NB4 (cell line): ENCODE results near the gene EPB41L2.
A peak's percentile ranks its signal among the peaks of the same experiment; 100 is the strongest.

Experiments
- DNase-seq: peaks from one replicate; pipeline ENCODE4 v3.0.0; 2010; ENCODE audit warnings: low read depth
- H3K4me3 ChIP-seq: one replicate; pipeline ENCODE4 v1.5.1; 2011; ENCODE audit warnings: mild to moderate bottlenecking, low read depth, low read length, moderate library complexity
- CTCF ChIP-seq: IDR thresholded peaks from one replicate; pipeline ENCODE4 v1.5.1; 2012; ENCODE audit warnings: low read depth, low read length
- MAX ChIP-seq: IDR thresholded peaks from 2 replicates; pipeline ENCODE4 v1.6.1; 2011; ENCODE audit warnings: low read depth, low read length
- MYC ChIP-seq: IDR thresholded peaks from 2 replicates; pipeline ENCODE4 v1.6.1; 2011; ENCODE audit warnings: low read depth, low read length
- POLR2A ChIP-seq: IDR thresholded peaks from 2 replicates; pipeline ENCODE4 v1.6.1; 2011; ENCODE audit warnings: mild to moderate bottlenecking; ENCODE audit not compliant: insufficient read length; ENCODE audit errors: extremely low read depth

The EPB41L2 gene

GRCh38 chr6:131065112-131065823 is 2.2 kb upstream of the EPB41L2 start:
- no peak for DNase-seq
- no peak for TF ChIP-seq CTCF
- no peak for TF ChIP-seq MYC
- no peak for TF ChIP-seq POLR2A
- no peak for TF ChIP-seq MAX
- H3K4me3 ChIP-seq: no peak overlapping the region

GRCh38 chr6:131063764-131064272 is 773 bp upstream of the EPB41L2 start:
- H3K4me3 ChIP-seq: peak overlapping the region; percentile 54
- no peak for DNase-seq
- TF ChIP-seq POLR2A: no peak
- no peak for TF ChIP-seq MYC
- TF ChIP-seq CTCF: no peak
- TF ChIP-seq MAX: no peak

- H3K4me3 ChIP-seq: peak overlapping the region; percentile 66
- peak; percentile 40 for DNase-seq
- TF ChIP-seq MAX (no peak), POLR2A (no peak), CTCF (no peak), MYC (no peak)
Observed at GRCh38 chr6:131062241-131063027, 611 bp downstream of the EPB41L2 start.

- peak; percentile 36 for DNase-seq
- TF ChIP-seq MAX (no peak), MYC (no peak)
- peak overlapping the region; percentile 66 for H3K4me3 ChIP-seq
Observed at GRCh38 chr6:131061751-131062119, 1.3 kb downstream of the EPB41L2 start.

- DNase-seq: peak; percentile 24
- H3K4me3 ChIP-seq: peak overlapping the region; percentile 66
- TF ChIP-seq CTCF (no peak), MYC (no peak), POLR2A (no peak), MAX (no peak)
Observed at GRCh38 chr6:131061041-131061750, 1.8 kb downstream of the EPB41L2 start.
